Kidney (tissue), 14 donors: ENCODE data around the gene PSMD10. TPM values are rescaled to one million over a fixed set of nuclear protein-coding genes. Genes with fewer than 3 reads are reported as not detected.

Experiments
- DNase-seq, 5 donors: peaks; one replicate each; pipeline ENCODE4 v3.0.0-alpha.2; 2013 to 2020
- FAIRE-seq: peaks from 2 replicates; lab custom pipeline; 2012; peaks lifted over from hg19 to GRCh38; lab: Jason Lieb, UNC
- H3K27ac ChIP-seq, 2 donors: one replicate each; pipeline ENCODE4 v1.7.0; 2013; ENCODE audit warnings: low read depth in 2 of 2, low read length in 2 of 2, inconsistent platforms in 1 of 2
- H3K27me3 ChIP-seq: one replicate; pipeline ENCODE4 v1.7.1; 2013; ENCODE audit warnings: low read length, inconsistent platforms; ENCODE audit not compliant: control insufficient read depth, insufficient read depth
- H3K36me3 ChIP-seq, 3 donors: one replicate each; pipeline versions ENCODE4 v1.7.0 to v1.7.1; 2013; ENCODE audit warnings: low read length in 3 of 3, control low read depth in 1 of 3, inconsistent platforms in 1 of 3; ENCODE audit not compliant: insufficient read depth in 3 of 3, control insufficient read depth in 2 of 3
- H3K4me1 ChIP-seq, 3 donors: one replicate each; pipeline versions ENCODE4 v1.7.0 to v1.7.1; 2013; ENCODE audit warnings: low read length in 3 of 3, inconsistent platforms in 1 of 3, low read depth in 1 of 3; ENCODE audit not compliant: control insufficient read depth in 2 of 3, insufficient read depth in 2 of 3
- H3K4me3 ChIP-seq, 3 donors: one replicate each; pipeline versions ENCODE4 v1.7.0 to v1.8.1; 2013; ENCODE audit warnings: low read length in 3 of 3, control low read depth in 1 of 3, inconsistent platforms in 1 of 3
- H3K9ac ChIP-seq, 3 donors: one replicate each; pipeline versions ENCODE4 v1.7.0 to v1.7.1; 2013; ENCODE audit warnings: low read length in 3 of 3, control low read depth in 1 of 3, inconsistent platforms in 1 of 3
- H3K9me3 ChIP-seq, 3 donors: one replicate each; pipeline versions ENCODE4 v1.7.0 to v1.7.1; 2013; ENCODE audit warnings: low read length in 3 of 3, control low read depth in 1 of 3, inconsistent platforms in 1 of 3; ENCODE audit not compliant: control insufficient read depth in 2 of 3, insufficient read depth in 1 of 3
- CTCF ChIP-seq: IDR thresholded peaks from 3 replicates; pipeline ENCODE4 v1.5.1; 2012; ENCODE audit warnings: mild to moderate bottlenecking, moderate library complexity, borderline replicate concordance; ENCODE audit not compliant: insufficient read depth; ENCODE audit errors: extremely low read depth
- intact Hi-C: fragments of 100-400 bp; cut with DNase I; formaldehyde crosslinking; loops from one replicate; pipeline ENCODE4 v1.11.1; 2022
- polyA plus RNA-seq: library from polyadenylated mRNA; stranded (reverse); fragments of 350-450 nt; fragmentation: Illumina TruSeq; extraction: RNeasy Lipid Tissue Mini Kit (QIAGEN cat#74804); gene quantifications from one replicate; pipeline ENCODE4 v1.2.3, GENCODE V29; 2014; ENCODE audit warnings: low read depth, low replicate concordance; ENCODE audit not compliant: insufficient read depth
- total RNA-seq: library from RNA; stranded (reverse); fragmentation: NEBNext Ultra II Directional; extraction: Animal tissue kit (Norgen Biotek cat#: 25700); gene quantifications from one replicate; pipeline ENCODE4 v1.2.1, GENCODE V29; 2021
- donor health status: control.
- donor health status: control.
- donor health status: control.
- donor health status: control.
- donor health status: control.
- donor health status: DM: yes; HTN: yes; CAD: no.
- donor health status: Normal renal cell carcinoma (clear cell type).

Gene PSMD10
- total and polyA plus RNA-seq, 2 donors from 2014 or later, result 32.7 to 36.1 TPM

DNA sequence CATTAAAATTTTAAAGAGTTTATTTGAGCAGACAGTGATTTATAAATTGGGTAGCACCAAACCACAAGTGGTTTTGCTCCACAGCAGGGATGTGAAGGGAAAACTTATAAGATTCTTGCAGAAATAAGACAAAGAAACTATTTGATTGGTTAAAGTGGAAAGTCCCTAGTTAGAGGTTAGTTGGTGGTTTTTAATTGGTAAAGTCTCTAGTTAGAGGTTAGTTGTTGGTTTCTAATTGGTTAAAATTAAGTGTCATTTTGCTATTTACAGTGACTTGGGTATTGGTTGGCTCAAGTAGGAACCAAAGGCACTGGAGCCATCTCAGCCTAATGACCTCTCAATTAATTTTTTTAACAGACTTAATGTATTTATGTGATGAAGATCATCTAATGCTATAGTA lies 23.2 kb upstream of the PSMD10 start:
- H3K36me3 ChIP-seq, result no peaks in the 10 kb centered on the region
- no peaks in the 10 kb centered on the region for H3K9me3 ChIP-seq
- H3K4me1 ChIP-seq, result no peaks in the 10 kb centered on the region
- TF ChIP-seq CTCF, result no peak
- no peak overlapping the region for H3K27ac ChIP-seq
- intact Hi-C loops, result no loop called here
- no peak overlapping the region for H3K4me3 ChIP-seq
- DNase-seq, result no peak
- no peak overlapping the region for H3K9ac ChIP-seq
- no peak for FAIRE-seq
- no peaks in the 10 kb centered on the region for H3K27me3 ChIP-seq

DNA sequence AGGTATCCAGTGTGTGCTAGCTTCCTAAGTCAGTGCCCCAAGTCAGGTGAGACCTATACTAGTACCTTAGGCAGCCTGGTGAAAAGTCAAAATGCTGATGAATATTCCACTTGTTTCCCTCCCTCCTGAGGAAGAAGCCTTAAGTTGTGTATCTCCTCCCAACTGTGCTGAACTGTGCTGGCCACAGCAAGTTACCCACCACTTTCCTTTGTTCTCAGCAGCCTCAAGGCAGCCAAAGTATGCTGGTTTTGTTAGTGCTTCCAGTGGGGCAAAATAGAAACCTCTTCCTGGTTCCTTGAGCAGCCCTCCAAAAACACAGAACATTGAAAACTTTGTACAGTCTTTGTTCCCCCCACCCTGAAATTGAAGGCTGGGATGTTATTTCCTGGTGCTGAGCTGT lies 14.1 kb upstream of the PSMD10 start:
- no peaks in the 10 kb centered on the region for H3K27me3 ChIP-seq
- H3K4me1 ChIP-seq, result no peaks in the 10 kb centered on the region
- DNase-seq, result no peak
- intact Hi-C loops, result no loop called here
- H3K4me3 ChIP-seq, result no peak overlapping the region
- H3K27ac ChIP-seq, result no peak overlapping the region
- H3K9me3 ChIP-seq, result no peaks in the 10 kb centered on the region
- FAIRE-seq, result no peak
- H3K9ac ChIP-seq, result no peak overlapping the region
- no peak for TF ChIP-seq CTCF
- H3K36me3 ChIP-seq, result no peaks in the 10 kb centered on the region

DNA sequence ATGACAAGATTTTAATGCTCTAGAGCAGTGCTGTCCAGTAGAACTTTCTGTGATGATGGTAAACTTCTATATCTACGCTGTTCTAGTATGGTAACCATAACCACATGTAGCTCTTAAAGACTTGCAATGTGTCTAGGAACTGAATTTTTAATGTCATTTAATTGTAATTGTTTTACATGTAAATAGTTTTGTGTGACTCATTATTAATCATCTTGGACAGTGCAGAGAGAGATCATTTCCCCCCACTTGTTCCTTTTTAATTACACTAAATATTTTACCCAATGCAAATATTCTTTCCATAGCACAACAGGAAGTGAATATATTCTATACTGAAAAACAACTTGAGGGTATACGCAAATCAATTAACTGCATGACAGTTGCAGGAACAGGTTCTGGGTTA lies 6.0 kb upstream of the PSMD10 start:
- no peaks in the 10 kb centered on the region for H3K9me3 ChIP-seq
- no peaks in the 10 kb centered on the region for H3K36me3 ChIP-seq
- no peak overlapping the region for H3K27ac ChIP-seq
- H3K4me1 ChIP-seq, result no peaks in the 10 kb centered on the region
- DNase-seq, result no peak
- intact Hi-C loops, result no loop called here
- TF ChIP-seq CTCF, result no peak
- H3K9ac ChIP-seq, result no peak overlapping the region
- no peak overlapping the region for H3K4me3 ChIP-seq
- no peak for FAIRE-seq
- H3K27me3 ChIP-seq, result no peaks in the 10 kb centered on the region

DNA sequence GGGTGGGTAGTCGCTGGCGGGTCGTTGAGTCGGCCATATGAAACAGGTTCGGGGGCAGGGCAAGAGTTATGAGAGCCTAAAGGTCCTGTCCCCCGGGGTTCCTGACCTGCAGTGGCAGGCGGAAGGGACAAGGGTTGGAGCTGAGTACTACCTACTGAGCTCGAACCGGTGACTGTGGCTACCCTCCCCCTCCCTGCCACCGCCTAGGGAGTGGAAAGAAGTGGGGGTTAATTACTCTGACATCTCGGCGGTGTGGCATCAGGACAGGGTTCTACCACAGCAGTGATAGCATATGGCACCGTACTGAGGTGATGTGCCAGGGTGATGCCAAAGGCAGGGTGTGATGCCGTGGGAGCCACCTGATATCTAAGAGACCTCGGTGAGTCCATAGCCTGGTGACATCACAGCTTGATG lies 543 bp upstream of the PSMD10 start:
- no peak for DNase-seq
- Histone ChIP-seq H3K4me3 (peak overlapping the region; percentile 75 to 88 (median 84)), H3K4me1 (no peaks in the 10 kb centered on the region), H3K27me3 (no peaks in the 10 kb centered on the region), H3K9me3 (no peaks in the 10 kb centered on the region), H3K9ac (peak overlapping the region; percentile 48 to 68 (median 60)), H3K36me3 (peaks cover 0 to 4% (median 3%) of the 10 kb centered on the region in 3 donors), H3K27ac (peak overlapping the region; percentile 47 to 52)
- intact Hi-C loops, result no loop called here
- TF ChIP-seq CTCF, result no peak
- FAIRE-seq, result no peak
